Stimulated activated CD4-positive, alpha-beta T cell treated with anti-CD3 and anti-CD28 coated beads, Interleukin-4, amount 100 ng/mL, for 24 hours (primary cell): Measurements from ENCODE around the gene NTNG1.
"Not testable (repeated sequence)": the region's sequence is repeated elsewhere in the genome, so short reads cannot be mapped to it uniquely, and the experiment has no call there.

Experiments
- DNase-seq: peaks from one replicate; pipeline ENCODE4 v3.0.0-alpha.2; 2020

Gene NTNG1

GRCh38 chr1:107140703-107141490 lies at the start of gene NTNG1:
Gene NTNG1 (plus strand): TSS chr1:107141039.
- DNase-seq = no peak

- DNase-seq = no peak
Measured at GRCh38 chr1:107091418-107091817, 49.4 kb upstream of the NTNG1 start.

DNA sequence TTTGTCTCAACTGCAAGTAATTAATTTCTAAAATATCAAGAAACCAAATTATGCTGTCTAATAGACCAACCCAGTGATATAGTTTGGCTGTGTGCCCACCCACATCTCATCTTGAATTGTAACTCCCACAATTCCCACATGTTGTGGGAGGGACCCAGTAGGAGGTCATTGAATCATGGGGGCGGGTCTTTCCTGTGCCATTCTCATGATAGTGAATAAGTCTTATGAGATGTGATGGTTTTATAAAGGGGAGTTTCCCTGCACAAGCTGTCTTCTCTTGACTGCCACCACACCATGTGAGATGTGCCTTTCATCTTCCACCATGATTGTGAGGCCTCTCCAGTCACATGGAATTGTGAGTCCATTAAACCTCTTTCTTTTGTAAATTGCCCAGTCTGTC lies 47.4 kb upstream of the NTNG1 start:
- DNase-seq = not testable (repeated sequence)

- no peak for DNase-seq
Measured at GRCh38 chr1:107095647-107096046, 45.2 kb upstream of the NTNG1 start.

GRCh38 chr1:107096690-107097089 lies 44.1 kb upstream of the NTNG1 start:
- DNase-seq = no peak

DNA sequence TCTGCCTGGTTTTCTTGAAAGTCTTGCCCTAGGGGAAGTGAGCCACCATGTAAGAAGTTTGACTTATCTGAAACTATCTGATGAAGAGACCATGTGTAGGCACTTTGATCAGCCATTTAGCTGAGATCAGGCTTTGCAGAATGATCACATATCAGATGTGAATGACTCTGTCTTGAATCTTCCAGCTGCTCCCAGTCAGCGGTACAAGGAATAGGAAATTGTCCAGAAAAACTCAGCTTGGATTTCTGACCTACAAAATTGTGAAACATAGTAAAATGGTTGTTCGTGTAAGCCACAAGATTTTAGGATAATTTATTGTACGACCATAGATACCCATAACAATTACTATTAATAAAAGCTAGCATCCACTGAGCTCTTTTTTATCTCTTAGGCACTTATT lies 41.9 kb upstream of the NTNG1 start:
- no peak for DNase-seq

- DNase-seq = no peak
Measured at GRCh38 chr1:107100331-107100984, 40.4 kb upstream of the NTNG1 start.

- no peak for DNase-seq
Measured at GRCh38 chr1:107105914-107106313, 34.9 kb upstream of the NTNG1 start.

DNA sequence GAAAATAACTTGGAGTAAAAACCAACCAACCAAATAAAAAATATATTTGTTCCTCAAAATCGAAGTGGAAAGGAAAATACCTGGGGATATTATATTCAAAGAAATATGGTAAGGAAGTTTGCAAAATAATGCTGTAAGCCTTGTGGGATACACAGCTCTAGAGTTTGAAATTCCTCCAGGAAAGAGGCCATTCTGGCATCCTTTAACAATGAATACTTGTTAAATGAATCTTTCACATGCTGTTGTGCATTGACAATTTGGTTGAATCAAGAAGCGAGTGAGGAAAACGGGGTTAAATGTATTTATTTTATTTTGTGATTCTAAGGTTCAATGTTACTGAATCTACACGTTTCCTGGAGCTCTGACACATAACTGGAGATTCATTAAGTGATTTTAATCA lies 30.5 kb upstream of the NTNG1 start:
- no peak for DNase-seq

GRCh38 chr1:107116306-107116790 lies 24.5 kb upstream of the NTNG1 start:
- no peak for DNase-seq

- no peak for DNase-seq
Measured at GRCh38 chr1:107122225-107122624, 18.6 kb upstream of the NTNG1 start.

GRCh38 chr1:107123741-107124140 lies 17.1 kb upstream of the NTNG1 start:
- no peak for DNase-seq

- no peak for DNase-seq
Measured at GRCh38 chr1:107124694-107125093, 16.1 kb upstream of the NTNG1 start.

GRCh38 chr1:107132195-107132594 lies 8.6 kb upstream of the NTNG1 start:
- no peak for DNase-seq

- no peak for DNase-seq
Measured at GRCh38 chr1:107132780-107133179, 8.1 kb upstream of the NTNG1 start.

GRCh38 chr1:107135463-107135862 lies 5.4 kb upstream of the NTNG1 start:
- DNase-seq = peak; percentile 8

- no peak for DNase-seq
Measured at GRCh38 chr1:107138166-107138565, 2.7 kb upstream of the NTNG1 start.

GRCh38 chr1:107138767-107139445 lies 1.9 kb upstream of the NTNG1 start:
- DNase-seq = no peak

DNA sequence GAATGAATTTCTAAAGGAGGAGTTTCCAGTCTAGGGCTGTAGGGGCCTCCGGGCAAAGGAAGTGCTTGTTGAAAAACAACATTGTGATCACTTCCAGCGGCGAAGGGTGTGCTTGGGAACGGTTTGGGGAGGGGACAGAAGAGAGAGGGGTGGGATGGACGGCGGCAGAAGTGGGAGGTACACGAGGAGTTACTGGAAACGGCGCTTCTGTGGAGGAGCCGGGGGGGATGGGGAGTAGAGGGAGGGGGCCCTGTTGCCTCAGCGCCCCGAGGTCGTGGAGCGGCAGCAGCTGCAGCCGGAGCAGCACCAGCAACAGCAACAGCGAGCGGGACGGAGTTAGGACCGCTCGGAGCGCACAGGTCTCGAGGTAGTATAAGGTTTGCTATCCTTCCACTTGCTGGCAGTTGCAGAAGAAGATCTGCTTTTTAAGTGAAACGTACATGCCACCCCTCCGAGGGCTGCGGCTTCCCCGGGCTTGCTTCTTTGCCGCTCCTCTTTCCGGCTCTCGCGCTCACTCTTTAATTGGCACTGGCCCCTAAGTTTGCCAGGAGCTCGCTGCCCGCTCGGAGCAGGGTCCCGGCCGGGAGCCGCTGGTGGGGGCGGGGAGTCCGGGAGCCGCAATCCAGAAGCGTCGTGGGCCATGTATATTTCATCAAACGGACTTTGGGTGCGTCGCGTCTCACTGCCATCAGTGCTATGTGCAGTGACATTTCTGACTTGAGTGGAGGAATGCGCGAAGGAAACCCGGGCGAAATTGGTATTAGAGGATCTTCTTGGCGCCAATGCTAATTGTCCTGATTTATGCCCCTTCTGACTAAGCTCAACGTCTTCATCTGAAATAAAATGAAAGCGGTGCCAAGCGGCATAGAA lies 771 bp upstream of the NTNG1 start:
- DNase-seq = no peak

DNA sequence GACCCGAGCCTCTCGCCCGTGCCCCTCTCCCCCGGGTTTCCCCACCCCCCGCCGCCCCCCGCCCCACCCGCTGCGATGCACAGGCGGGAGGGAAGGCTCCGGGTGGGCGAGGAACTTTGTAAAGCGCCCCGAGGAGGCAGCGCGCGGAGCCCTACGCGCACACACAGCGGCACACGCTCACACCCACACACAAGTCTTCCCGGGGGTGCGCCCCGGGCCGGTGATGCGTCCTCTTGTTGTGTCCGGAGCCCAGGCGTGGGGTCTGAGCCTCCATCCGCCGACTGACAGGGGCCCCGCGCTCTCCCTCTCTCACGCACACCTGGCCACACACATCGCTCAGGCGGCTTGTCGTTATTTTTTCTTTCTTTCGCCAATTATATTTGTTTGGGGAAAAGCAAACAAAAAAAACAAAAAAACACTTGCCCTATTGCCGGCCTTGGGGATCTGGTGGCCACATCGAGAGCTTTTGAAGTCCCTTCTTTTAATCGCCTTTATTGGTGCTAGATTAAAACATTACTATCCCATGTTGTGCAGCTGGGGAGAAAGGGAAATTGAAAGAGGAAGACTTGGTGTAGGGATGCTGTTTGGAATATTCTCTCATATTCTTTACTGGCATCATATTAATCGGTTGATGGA lies 770 bp downstream of the NTNG1 start:
- DNase-seq = no peak

DNA sequence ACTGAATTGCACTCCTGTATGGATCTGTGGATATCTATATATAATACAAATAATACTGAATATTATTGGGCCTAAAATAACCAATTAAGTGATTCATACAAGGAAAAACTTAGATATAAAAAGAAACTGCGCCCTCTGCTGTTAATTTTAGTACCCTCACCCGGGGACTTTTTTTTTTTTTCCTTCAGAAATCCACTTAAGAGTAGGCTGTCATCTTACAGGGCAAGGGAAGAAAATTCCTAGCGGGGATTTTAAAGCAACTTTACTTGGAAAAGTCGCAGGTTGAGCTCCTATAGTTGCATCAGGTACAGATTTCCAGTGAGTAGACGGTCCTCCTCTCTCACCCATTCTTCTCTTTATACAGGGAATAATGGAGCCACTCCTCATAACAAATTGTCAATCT lies 1.3 kb downstream of the NTNG1 start:
- no peak for DNase-seq

- no peak for DNase-seq
Measured at GRCh38 chr1:107142666-107143065, 1.8 kb downstream of the NTNG1 start.
